PC-9 (cell line): Measurements from ENCODE around the gene TBX18. TPM values are rescaled to one million over a fixed set of nuclear protein-coding genes. Genes with fewer than 3 reads are reported as not detected.

ENCODE experiments used
- BruUV-seq: library from RNA; stranded (reverse); fragments of 400-500 nt; replicated peaks from 2 replicates; lab custom pipeline; 2021; lab: Mats Ljungman, UMichigan
- CTCF ChIA-PET: fragments of 300-600 bp; sonication (Branson Sonifier 250); formaldehyde crosslinking; loops from one replicate; lab custom pipeline; 2022; ENCODE audit warnings: antibody characterized with exemption; lab: Charles Lee
- POLR2A ChIA-PET: fragments of 300-600 bp; sonication (Branson Sonifier 250); formaldehyde crosslinking; loops from one replicate; lab custom pipeline; 2022; ENCODE audit warnings: antibody characterized with exemption; ENCODE audit not compliant: unreplicated experiment; lab: Charles Lee
- DNase-seq, 2 experiments: peaks; one replicate each; pipeline versions ENCODE4 v3.0.0 to v3.0.0-alpha.2; 2015 to 2022; ENCODE audit warnings: mixed read lengths in 1 of 2
- H2AFZ ChIP-seq: fragments of 200-600 bp; sonication (generic); 2 replicates; pipeline ENCODE4 v1.8.1; 2017; ENCODE audit warnings: antibody characterized with exemption
- H3F3A ChIP-seq: fragments of 200-600 bp; sonication (generic); 2 replicates; pipeline ENCODE4 v1.8.1; 2017; ENCODE audit warnings: antibody characterized with exemption, mild to moderate bottlenecking, low read depth; ENCODE audit not compliant: insufficient read depth
- H3K27ac ChIP-seq: fragments of 200-600 bp; sonication (generic); 2 replicates; pipeline ENCODE4 v1.6.1; 2016; ENCODE audit warnings: mixed run types
- H3K27me3 ChIP-seq: fragments of 200-600 bp; sonication (generic); 2 replicates; pipeline ENCODE4 v1.6.1; 2016; ENCODE audit warnings: low read depth, mixed run types; ENCODE audit not compliant: insufficient read depth
- H3K36me3 ChIP-seq: fragments of 200-600 bp; sonication (generic); 2 replicates; pipeline ENCODE4 v1.6.1; 2016; ENCODE audit warnings: low read depth, mixed run types
- H3K4me1 ChIP-seq: fragments of 200-600 bp; sonication (generic); replicated peaks from 2 replicates; pipeline ENCODE4 v1.6.1; 2016; ENCODE audit warnings: mixed run types; ENCODE audit not compliant: insufficient read depth
- H3K4me2 ChIP-seq: fragments of 200-600 bp; sonication (generic); 2 replicates; pipeline ENCODE4 v1.6.1; 2017; ENCODE audit warnings: mixed run types
- H3K4me3 ChIP-seq: fragments of 200-600 bp; sonication (generic); 2 replicates; pipeline ENCODE4 v1.6.1; 2016; ENCODE audit warnings: mixed run types
- H3K79me2 ChIP-seq: fragments of 200-600 bp; sonication (generic); 2 replicates; pipeline ENCODE4 v1.6.1; 2017; ENCODE audit warnings: low read depth, mixed run types
- H3K9me2 ChIP-seq: fragments of 200-600 bp; sonication (generic); 2 replicates; pipeline ENCODE4 v1.8.1; 2017; ENCODE audit warnings: mild to moderate bottlenecking; ENCODE audit not compliant: insufficient read depth
- H3K9me3 ChIP-seq: fragments of 200-600 bp; sonication (generic); 2 replicates; pipeline ENCODE4 v1.8.1; 2016; ENCODE audit warnings: low read depth; ENCODE audit not compliant: insufficient read depth
- H4K20me1 ChIP-seq: fragments of 200-600 bp; sonication (generic); 2 replicates; pipeline ENCODE4 v1.8.1; 2017; ENCODE audit not compliant: insufficient read depth
- CTCF ChIP-seq: fragments of 200-600 bp; sonication (generic); conservative IDR thresholded peaks from 2 replicates; pipeline ENCODE4 v1.6.1; 2017; ENCODE audit warnings: mixed run types, antibody characterized with exemption, mild to moderate bottlenecking, moderate library complexity
- EZH2 ChIP-seq: fragments of 200-600 bp; sonication (generic); IDR thresholded peaks from 2 replicates; pipeline ENCODE4 v1.8.0; 2017; ENCODE audit warnings: antibody characterized with exemption, low read depth
- intact Hi-C: fragments of 100-400 bp; cut with micrococcal nuclease; formaldehyde crosslinking; loops from one replicate; pipeline ENCODE4 v1.10.0; 2022; ENCODE audit not compliant: unreplicated experiment
- total RNA-seq: library from RNA; stranded (reverse); gene quantifications from 2 replicates; pipeline ENCODE4 v1.2.3, GENCODE V29; 2021

The TBX18 gene
- total RNA-seq, 1 experiment from 2014 or later = not detected

- BruUV-seq = no TSS peak
- POLR2A ChIA-PET = no interaction called here
These were observed 24.3 kb upstream of the TBX18 start for GRCh38 chr6:84788689-84789088.

GRCh38 chr6:84785671-84786070, 21.3 kb upstream of the TBX18 start:
- POLR2A ChIA-PET = no interaction called here

More at GRCh38 chr6:84788689-84789088, 24.3 kb upstream of the TBX18 start:
- Histone ChIP-seq H3K4me1 (no peaks in the 10 kb centered on the region), H3K27me3 (no peaks in the 10 kb centered on the region), H3K4me3 (no peak overlapping the region), H4K20me1 (no peaks in the 10 kb centered on the region), H3K4me2 (no peak overlapping the region), H3F3A (no peaks in the 10 kb centered on the region), H3K36me3 (no peaks in the 10 kb centered on the region), H3K27ac (no peak overlapping the region), H2AFZ (no peak overlapping the region), H3K9me2 (no peaks in the 10 kb centered on the region), H3K79me2 (no peaks in the 10 kb centered on the region), H3K9me3 (no peaks in the 10 kb centered on the region)
- no peak for DNase-seq
- intact Hi-C loops = no loop called here
- TF ChIP-seq CTCF (no peak), EZH2 (no peak)
- CTCF ChIA-PET = no interaction called here

GRCh38 chr6:84779917-84780316, 15.5 kb upstream of the TBX18 start:
- H3K36me3 ChIP-seq = no peaks in the 10 kb centered on the region
- no peaks in the 10 kb centered on the region for H3F3A ChIP-seq
- DNase-seq = no peak
- no peak overlapping the region for H3K4me2 ChIP-seq
- no peaks in the 10 kb centered on the region for H3K9me2 ChIP-seq
- H3K4me1 ChIP-seq = no peaks in the 10 kb centered on the region
- TF ChIP-seq EZH2 (no peak), CTCF (no peak)
- no peaks in the 10 kb centered on the region for H3K27me3 ChIP-seq
- no peak overlapping the region for H2AFZ ChIP-seq
- H3K79me2 ChIP-seq = no peaks in the 10 kb centered on the region
- H4K20me1 ChIP-seq = no peaks in the 10 kb centered on the region
- ChIA-PET CTCF (no interaction called here), POLR2A (no interaction called here)
- H3K9me3 ChIP-seq = no peaks in the 10 kb centered on the region
- no peak overlapping the region for H3K4me3 ChIP-seq
- no TSS peak for BruUV-seq
- H3K27ac ChIP-seq = no peak overlapping the region
- intact Hi-C loops = loop anchor here (5.0 kb wide), 1 partner anchor 353 kb away; no protein-coding TSS in a partner anchor

More at GRCh38 chr6:84785671-84786070, 21.3 kb upstream of the TBX18 start:
- H3K4me3 ChIP-seq = no peak overlapping the region
- intact Hi-C loops = no loop called here
- H4K20me1 ChIP-seq = no peaks in the 10 kb centered on the region
- TF ChIP-seq CTCF (no peak), EZH2 (no peak)
- CTCF ChIA-PET = no interaction called here
- BruUV-seq = no TSS peak
- H3K9me2 ChIP-seq = no peaks in the 10 kb centered on the region
- no peak overlapping the region for H3K4me2 ChIP-seq
- no peaks in the 10 kb centered on the region for H3F3A ChIP-seq
- H3K27ac ChIP-seq = no peak overlapping the region
- H3K27me3 ChIP-seq = no peaks in the 10 kb centered on the region
- DNase-seq = no peak
- H3K79me2 ChIP-seq = no peaks in the 10 kb centered on the region
- no peak overlapping the region for H2AFZ ChIP-seq
- no peaks in the 10 kb centered on the region for H3K36me3 ChIP-seq
- no peaks in the 10 kb centered on the region for H3K9me3 ChIP-seq
- no peaks in the 10 kb centered on the region for H3K4me1 ChIP-seq
